ENCODE data around the gene VARS2.

DNA sequence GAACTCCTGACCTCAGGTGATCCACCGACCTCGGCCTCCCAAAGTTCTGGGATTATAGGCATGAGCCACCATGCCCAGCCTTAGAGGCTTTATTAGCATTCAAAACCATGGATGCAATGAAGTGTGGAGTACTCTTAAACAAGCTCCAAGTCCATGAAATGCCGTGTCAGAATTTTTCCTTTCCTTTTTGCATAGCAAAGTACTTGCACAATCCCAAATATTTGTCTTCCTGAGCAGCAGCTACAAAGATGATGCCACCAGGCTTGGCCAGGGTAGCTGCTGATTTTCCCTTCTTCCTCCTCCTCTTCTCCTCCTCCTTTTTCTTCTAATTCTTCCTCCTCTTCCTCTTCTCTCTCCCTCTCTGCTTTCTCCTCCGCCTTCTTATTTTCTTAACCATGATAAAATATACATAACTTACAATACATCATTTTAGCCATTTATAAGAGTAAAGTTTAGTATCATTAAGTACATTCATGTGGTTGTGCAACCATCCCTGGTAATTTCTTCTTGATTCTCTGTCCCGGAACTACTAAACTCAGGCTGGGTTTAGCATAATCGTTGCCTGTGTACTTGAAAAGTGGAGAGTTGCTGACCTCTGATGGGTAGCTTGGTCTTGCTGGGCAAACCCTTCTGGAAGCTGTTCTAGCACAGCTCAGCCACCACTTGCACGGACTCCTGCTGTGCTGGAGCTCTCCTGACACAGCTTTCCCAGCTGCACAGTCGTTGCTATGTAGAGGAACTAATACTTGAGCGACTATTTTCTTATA is 47.1 kb downstream of the VARS2 start:
- TF ChIP-seq, protein P1, sequence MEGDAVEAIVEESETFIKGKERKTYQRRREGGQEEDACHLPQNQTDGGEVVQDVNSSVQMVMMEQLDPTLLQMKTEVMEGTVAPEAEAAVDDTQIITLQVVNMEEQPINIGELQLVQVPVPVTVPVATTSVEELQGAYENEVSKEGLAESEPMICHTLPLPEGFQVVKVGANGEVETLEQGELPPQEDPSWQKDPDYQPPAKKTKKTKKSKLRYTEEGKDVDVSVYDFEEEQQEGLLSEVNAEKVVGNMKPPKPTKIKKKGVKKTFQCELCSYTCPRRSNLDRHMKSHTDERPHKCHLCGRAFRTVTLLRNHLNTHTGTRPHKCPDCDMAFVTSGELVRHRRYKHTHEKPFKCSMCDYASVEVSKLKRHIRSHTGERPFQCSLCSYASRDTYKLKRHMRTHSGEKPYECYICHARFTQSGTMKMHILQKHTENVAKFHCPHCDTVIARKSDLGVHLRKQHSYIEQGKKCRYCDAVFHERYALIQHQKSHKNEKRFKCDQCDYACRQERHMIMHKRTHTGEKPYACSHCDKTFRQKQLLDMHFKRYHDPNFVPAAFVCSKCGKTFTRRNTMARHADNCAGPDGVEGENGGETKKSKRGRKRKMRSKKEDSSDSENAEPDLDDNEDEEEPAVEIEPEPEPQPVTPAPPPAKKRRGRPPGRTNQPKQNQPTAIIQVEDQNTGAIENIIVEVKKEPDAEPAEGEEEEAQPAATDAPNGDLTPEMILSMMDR (IDR thresholded peaks at IDR 0.05 in 2 of 3, conservative IDR thresholded peaks at IDR 0.05 in 1 of 3; ENCODE audit: borderline replicate concordance in 1 of 3, insufficient read depth in 1 of 3, low read depth in 2 of 3, low read length in 2 of 3), result no peak
- no peak for TF ChIP-seq POLR2AphosphoS5 (IDR thresholded peaks at IDR 0.05; ENCODE audit: low read depth, low read length)
- TF ChIP-seq POLR2A (IDR thresholded peaks at IDR 0.05; ENCODE audit: borderline replicate concordance, extremely low read depth, insufficient read depth, insufficient read length), result no peak
- TF ChIP-seq EZH2 (IDR thresholded peaks at IDR 0.05), result no peak
- TF ChIP-seq, protein P2, sequence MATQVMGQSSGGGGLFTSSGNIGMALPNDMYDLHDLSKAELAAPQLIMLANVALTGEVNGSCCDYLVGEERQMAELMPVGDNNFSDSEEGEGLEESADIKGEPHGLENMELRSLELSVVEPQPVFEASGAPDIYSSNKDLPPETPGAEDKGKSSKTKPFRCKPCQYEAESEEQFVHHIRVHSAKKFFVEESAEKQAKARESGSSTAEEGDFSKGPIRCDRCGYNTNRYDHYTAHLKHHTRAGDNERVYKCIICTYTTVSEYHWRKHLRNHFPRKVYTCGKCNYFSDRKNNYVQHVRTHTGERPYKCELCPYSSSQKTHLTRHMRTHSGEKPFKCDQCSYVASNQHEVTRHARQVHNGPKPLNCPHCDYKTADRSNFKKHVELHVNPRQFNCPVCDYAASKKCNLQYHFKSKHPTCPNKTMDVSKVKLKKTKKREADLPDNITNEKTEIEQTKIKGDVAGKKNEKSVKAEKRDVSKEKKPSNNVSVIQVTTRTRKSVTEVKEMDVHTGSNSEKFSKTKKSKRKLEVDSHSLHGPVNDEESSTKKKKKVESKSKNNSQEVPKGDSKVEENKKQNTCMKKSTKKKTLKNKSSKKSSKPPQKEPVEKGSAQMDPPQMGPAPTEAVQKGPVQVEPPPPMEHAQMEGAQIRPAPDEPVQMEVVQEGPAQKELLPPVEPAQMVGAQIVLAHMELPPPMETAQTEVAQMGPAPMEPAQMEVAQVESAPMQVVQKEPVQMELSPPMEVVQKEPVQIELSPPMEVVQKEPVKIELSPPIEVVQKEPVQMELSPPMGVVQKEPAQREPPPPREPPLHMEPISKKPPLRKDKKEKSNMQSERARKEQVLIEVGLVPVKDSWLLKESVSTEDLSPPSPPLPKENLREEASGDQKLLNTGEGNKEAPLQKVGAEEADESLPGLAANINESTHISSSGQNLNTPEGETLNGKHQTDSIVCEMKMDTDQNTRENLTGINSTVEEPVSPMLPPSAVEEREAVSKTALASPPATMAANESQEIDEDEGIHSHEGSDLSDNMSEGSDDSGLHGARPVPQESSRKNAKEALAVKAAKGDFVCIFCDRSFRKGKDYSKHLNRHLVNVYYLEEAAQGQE (IDR thresholded peaks at IDR 0.05; ENCODE audit: low read depth), result no peak
- no peak for TF ChIP-seq JUND (IDR thresholded peaks at IDR 0.05)
- no peak for TF ChIP-seq ZNF274 (IDR thresholded peaks at IDR 0.05; ENCODE audit: low read depth, low read length)
- no peak for TF ChIP-seq CBX3 (IDR thresholded peaks at IDR 0.05; ENCODE audit: low read depth)
- no peak for TF ChIP-seq RAD21 (IDR thresholded peaks at IDR 0.05; ENCODE audit: low read depth)
- TF ChIP-seq, protein P3, sequence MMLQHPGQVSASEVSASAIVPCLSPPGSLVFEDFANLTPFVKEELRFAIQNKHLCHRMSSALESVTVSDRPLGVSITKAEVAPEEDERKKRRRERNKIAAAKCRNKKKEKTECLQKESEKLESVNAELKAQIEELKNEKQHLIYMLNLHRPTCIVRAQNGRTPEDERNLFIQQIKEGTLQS (IDR thresholded peaks at IDR 0.05), result no peak
- TF ChIP-seq SP1 (IDR thresholded peaks at IDR 0.05; ENCODE audit: low read depth), result no peak
- no peak for TF ChIP-seq EZH2phosphoT487 (IDR thresholded peaks at IDR 0.05; ENCODE audit: borderline replicate concordance)
- TF ChIP-seq YY1 (IDR thresholded peaks at IDR 0.05; ENCODE audit: extremely low read depth, insufficient replicate concordance, low read depth, low read length), result no peak
